Fibroblast of lung (primary cell): ENCODE data around the gene LPIN2. TPM values are rescaled to one million over a fixed set of nuclear protein-coding genes. Genes with fewer than 3 reads are reported as not detected.

Source experiments
- DNase-seq, 2 donors: peaks; one replicate each; pipeline versions ENCODE4 v3.0.0 to v3.0.0-alpha.2; 2010; ENCODE audit warnings: low read depth in 2 of 2
- H2AFZ ChIP-seq: 2 replicates; pipeline ENCODE4 v1.5.1; 2012; ENCODE audit warnings: low read length, control low read depth, inconsistent platforms
- H3K27ac ChIP-seq: 2 replicates; pipeline ENCODE4 v1.5.1; 2011; ENCODE audit warnings: low read length, control low read depth; ENCODE audit not compliant: insufficient read depth
- H3K27me3 ChIP-seq: 2 replicates; pipeline ENCODE4 v1.5.1; 2011; ENCODE audit warnings: mild to moderate bottlenecking, low read length; ENCODE audit not compliant: control insufficient read depth, insufficient read depth
- H3K36me3 ChIP-seq: 2 replicates; pipeline ENCODE4 v1.5.1; 2011; ENCODE audit warnings: low read length; ENCODE audit not compliant: control insufficient read depth, insufficient read depth
- H3K4me1 ChIP-seq: 2 replicates; pipeline ENCODE4 v1.5.1; 2011; ENCODE audit warnings: low read length; ENCODE audit not compliant: control insufficient read depth, insufficient read depth; ENCODE audit errors: extremely low read depth
- H3K4me2 ChIP-seq: 2 replicates; pipeline ENCODE4 v1.5.1; 2011; ENCODE audit warnings: low read length, control low read depth; ENCODE audit not compliant: insufficient read depth; ENCODE audit errors: extremely low read depth
- H3K4me3 ChIP-seq, 4 experiments: fragments of 200-600 bp in 1 of 4; sonication (generic) in 1 of 4; replicated peaks in 1 of 4; 2 replicates each; pipeline ENCODE4 v1.5.1; 2011 to 2016; ENCODE audit warnings: low read length in 4 of 4, low read depth in 3 of 4, mild to moderate bottlenecking in 3 of 4, control low read depth in 2 of 4, inconsistent platforms in 1 of 4, mixed read lengths in 1 of 4; ENCODE audit not compliant: insufficient read depth in 1 of 4; ENCODE audit errors: control extremely low read depth in 1 of 4
- H3K79me2 ChIP-seq: 2 replicates; pipeline ENCODE4 v1.5.1; 2012; ENCODE audit warnings: mild to moderate bottlenecking, low read length, inconsistent platforms; ENCODE audit not compliant: control insufficient read depth, insufficient read depth
- H3K9ac ChIP-seq: 2 replicates; pipeline ENCODE4 v1.5.1; 2011; ENCODE audit warnings: mild to moderate bottlenecking, low read length, control low read depth; ENCODE audit not compliant: insufficient read depth
- H3K9me3 ChIP-seq: 2 replicates; pipeline ENCODE4 v1.5.1; 2012; ENCODE audit warnings: low read depth, low read length; ENCODE audit not compliant: control insufficient read depth, insufficient read depth
- H4K20me1 ChIP-seq: 2 replicates; pipeline ENCODE4 v1.5.1; 2011; ENCODE audit warnings: low read length; ENCODE audit not compliant: control insufficient read depth, insufficient read depth; ENCODE audit errors: extremely low read depth
- CTCF ChIP-seq, 2 donors: IDR thresholded peaks in 1 of 2; conservative IDR thresholded peaks in 1 of 2; 1 replicate in 1 of 2; 2 replicates in 1 of 2; pipeline ENCODE4 v1.5.1; 2011 to 2012; ENCODE audit warnings: low read length in 2 of 2, control low read depth in 1 of 2, inconsistent platforms in 1 of 2, low read depth in 1 of 2, mild to moderate bottlenecking in 1 of 2
- EZH2 ChIP-seq: IDR thresholded peaks from 2 replicates; pipeline ENCODE4 v1.5.1; 2012; ENCODE audit warnings: low read length, control low read depth, mild to moderate bottlenecking; ENCODE audit errors: missing control alignments
- polyA plus RNA-seq, 2 donors: library from polyadenylated mRNA; depleted of rRNA in 1 of 2; stranded (reverse) in 1 of 2; unstranded in 1 of 2; fragments of >200 nt; gene quantifications; 2 replicates each; pipeline ENCODE4 v1.2.1, GENCODE V29; 2011 to 2012; ENCODE audit warnings: missing spikeins in 1 of 2
- total RNA-seq: library from RNA; depleted of rRNA; stranded (reverse); fragments of >200 nt; gene quantifications from 2 replicates; pipeline ENCODE4 v1.2.1, GENCODE V29; 2014

LPIN2 gene
- total and polyA plus RNA-seq, 2 donors (not counting 1 experiment from before 2014, with no cell fraction given), result 51.0 to 58.1 TPM

GRCh38 chr18:3012136-3013023 is 564 bp downstream of the LPIN2 start:
- H3K27me3 ChIP-seq, result no peaks in the 10 kb centered on the region
- H3K4me2 ChIP-seq, result peak overlapping the region; percentile 69
- peak overlapping the region; percentile 92 for H3K9ac ChIP-seq
- H3K4me3 ChIP-seq, result peak overlapping the region; percentile 64 to 77 (median 70)
- no peaks in the 10 kb centered on the region for H4K20me1 ChIP-seq
- peaks cover 12% of the 10 kb centered on the region for H3K4me1 ChIP-seq
- H3K79me2 ChIP-seq, result peaks cover 49% of the 10 kb centered on the region
- peak overlapping the region; percentile 82 for H3K27ac ChIP-seq
- peak; percentile 40 to 42 for DNase-seq
- no peaks in the 10 kb centered on the region for H3K9me3 ChIP-seq
- TF ChIP-seq CTCF (conservative IDR thresholded peaks at IDR 0.05 in 1 of 2, IDR thresholded peaks at IDR 0.05 in 1 of 2; ENCODE audit: low read depth in 1 of 2, low read length in 2 of 2) (no peak), EZH2 (no peak)
- H2AFZ ChIP-seq, result no peak overlapping the region
- H3K36me3 ChIP-seq, result peaks cover 5% of the 10 kb centered on the region

- peaks cover 11% of the 10 kb centered on the region for H3K36me3 ChIP-seq
- H3K79me2 ChIP-seq, result peaks cover 70% of the 10 kb centered on the region
- H3K9me3 ChIP-seq, result no peaks in the 10 kb centered on the region
- DNase-seq, result no peak
- TF ChIP-seq EZH2 (no peak), CTCF (conservative IDR thresholded peaks at IDR 0.05 in 1 of 2, IDR thresholded peaks at IDR 0.05 in 1 of 2; ENCODE audit: low read depth in 1 of 2, low read length in 2 of 2) (no peak)
- no peaks in the 10 kb centered on the region for H4K20me1 ChIP-seq
- peak overlapping the region in 1 of 4 experiments; percentile 28 for H3K4me3 ChIP-seq
- no peak overlapping the region for H2AFZ ChIP-seq
- H3K4me2 ChIP-seq, result peak overlapping the region; percentile 48
- H3K4me1 ChIP-seq, result peaks cover 8% of the 10 kb centered on the region
- peak overlapping the region; percentile 29 for H3K27ac ChIP-seq
- H3K9ac ChIP-seq, result no peak overlapping the region
- H3K27me3 ChIP-seq, result no peaks in the 10 kb centered on the region
These were observed 2.9 kb downstream of the LPIN2 start for GRCh38 chr18:3010086-3010485.

DNA sequence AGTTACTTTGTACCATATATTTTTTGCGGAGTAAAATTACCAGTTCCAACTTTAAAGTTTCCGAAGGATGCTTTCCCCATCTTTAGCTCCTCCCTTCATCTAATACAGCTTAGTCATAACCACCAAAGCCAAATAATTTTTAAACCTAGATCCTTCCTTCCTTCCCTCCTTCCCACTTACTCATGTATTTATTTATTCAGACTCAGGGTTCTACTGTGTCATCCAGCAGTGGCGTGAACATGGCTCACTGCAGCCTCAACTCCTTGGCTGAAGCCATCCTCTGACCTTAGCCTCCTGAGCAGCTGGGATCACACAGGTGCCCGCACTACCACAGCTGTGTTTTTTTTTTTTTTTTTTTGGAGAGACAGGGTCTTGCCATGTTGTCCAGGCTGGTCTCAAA is 4.4 kb downstream of the LPIN2 start:
- H3K27me3 ChIP-seq, result no peaks in the 10 kb centered on the region
- peaks cover 84% of the 10 kb centered on the region for H3K79me2 ChIP-seq
- no peak overlapping the region for H3K4me3 ChIP-seq
- no peaks in the 10 kb centered on the region for H4K20me1 ChIP-seq
- peak; percentile 86 to 91 for DNase-seq
- H3K36me3 ChIP-seq, result peaks cover 15% of the 10 kb centered on the region
- peaks cover 2% of the 10 kb centered on the region for H3K4me1 ChIP-seq
- H3K9ac ChIP-seq, result no peak overlapping the region
- H2AFZ ChIP-seq, result no peak overlapping the region
- peak overlapping the region; percentile 32 for H3K4me2 ChIP-seq
- TF ChIP-seq CTCF (conservative IDR thresholded peaks at IDR 0.05 in 1 of 2, IDR thresholded peaks at IDR 0.05 in 1 of 2; ENCODE audit: low read depth in 1 of 2, low read length in 2 of 2), result no peak
- no peak for TF ChIP-seq EZH2
- peak overlapping the region; percentile 56 for H3K27ac ChIP-seq
- no peaks in the 10 kb centered on the region for H3K9me3 ChIP-seq
